ENCODE measurements around the gene HOXC9. TPM values are rescaled to one million over a fixed set of nuclear protein-coding genes. Genes with fewer than 3 reads are reported as not detected.

Gene HOXC9
- total and polyA plus RNA-seq, 2 of the 4 experiments (the other 2 are of a cell fraction) = 0.26 TPM; not detected in 1

DNA sequence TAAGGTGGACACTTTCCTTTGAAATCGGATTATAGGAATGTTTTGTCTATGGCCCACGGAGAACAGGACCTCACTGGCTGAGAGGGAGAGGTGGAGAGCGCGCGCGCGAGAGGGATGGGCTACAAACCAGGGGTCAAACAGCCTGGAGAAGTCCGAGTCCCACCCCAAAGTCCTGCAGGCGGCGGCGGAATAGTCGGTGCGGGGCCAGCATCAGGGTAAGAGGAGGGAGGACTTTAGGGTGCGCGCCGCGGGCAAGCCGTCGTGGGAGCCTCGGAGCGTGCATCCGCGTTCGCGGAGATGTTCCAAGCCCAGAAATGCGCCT, 5.5 kb downstream of the HOXC9 start:
- Histone ChIP-seq H2AK5ac (ENCODE audit: low read depth, low read length) (no peak overlapping the region), H3K9ac (ENCODE audit: low read depth, low read length) (no peak overlapping the region), H3K4me3 (ENCODE audit: insufficient read depth, low read depth, low read length) (no peak overlapping the region), H4K5ac (ENCODE audit: low read depth, low read length) (no peak overlapping the region), H2AFZ (replicated peaks; ENCODE audit: low read length, poor library complexity) (no peak overlapping the region), H3K27me3 (ENCODE audit: control insufficient read depth, insufficient read depth, low read length) (peaks cover 90% of the 10 kb centered on the region), H3K27ac (ENCODE audit: insufficient read depth, low read length) (no peak overlapping the region), H3K56ac (ENCODE audit: extremely low read depth, insufficient read depth, low read length) (no peak overlapping the region), H3K18ac (ENCODE audit: low read depth, low read length) (no peak overlapping the region), H3K9me1 (ENCODE audit: insufficient read depth, low read length) (no peaks in the 10 kb centered on the region), H3K4me1 (ENCODE audit: control insufficient read depth, insufficient read depth, low read length) (no peaks in the 10 kb centered on the region), H3K79me1 (ENCODE audit: low read depth in 1 of 2, low read length in 2 of 2) (no peaks in the 10 kb centered on the region), H2BK15ac (ENCODE audit: low read depth, low read length) (no peak overlapping the region), H4K8ac (ENCODE audit: low read depth in 2 of 2, low read length in 2 of 2) (no peak overlapping the region), H2BK5ac (ENCODE audit: low read depth, low read length, poor library complexity, severe bottlenecking) (no peak overlapping the region), H3K14ac (replicated peaks; ENCODE audit: low read depth, low read length) (no peak overlapping the region), H4K20me1 (ENCODE audit: insufficient read depth, low read length) (no peaks in the 10 kb centered on the region), H3K23ac (ENCODE audit: low read depth, low read length) (no peak overlapping the region), H2BK120ac (ENCODE audit: low read depth, low read length) (no peak overlapping the region), H2BK20ac (ENCODE audit: low read depth, low read length) (no peak overlapping the region), H4K91ac (ENCODE audit: insufficient read depth, low read depth, low read length) (no peak overlapping the region), H3K9me3 (ENCODE audit: control insufficient read depth, insufficient read depth, low read length) (no peaks in the 10 kb centered on the region), H3K4ac (ENCODE audit: low read depth, low read length) (no peak overlapping the region), H2AK9ac (replicated peaks; ENCODE audit: low read depth, low read length, poor library complexity) (no peak overlapping the region), H3K4me2 (ENCODE audit: low read depth, low read length) (no peak overlapping the region), H3K36me3 (ENCODE audit: control insufficient read depth, insufficient read depth, low read length) (no peaks in the 10 kb centered on the region)
- intact Hi-C loops (cut with micrococcal nuclease) (loop anchor here (10.0 kb wide), 1 partner anchor 301 kb away; no protein-coding TSS in a partner anchor), dilution Hi-C loops (cut with HindIII; ENCODE audit: low sequenced_read_pairs, unreplicated experiment) (no loop called here), in situ Hi-C loops (cut with MboI; ENCODE audit: low sequenced_read_pairs) (loop anchor here (5.0 kb wide), 1 partner anchor 187 kb away; no protein-coding TSS in a partner anchor)
- DNase-seq = no peak
- WGBS, 2 experiments (ENCODE audit: extremely low coverage in 2 of 2, insufficient read length in 1 of 2) = 6% methylated on average over 12 of the region's 26 CpGs; no CpG with 5 or more reads in 1 of the 2 experiments
- no peak for ATAC-seq (ENCODE audit: low read depth)
- ChIA-PET CTCF (interaction anchor here (0.7 to 1.9 kb wide), 6 partner anchors 181 to 201 kb away, joined by 3 to 18 read pairs (median 4); no protein-coding TSS in a partner anchor), POLR2A (ENCODE audit: unreplicated experiment) (no interaction called here)
- TF ChIP-seq FOS (IDR thresholded peaks at IDR 0.05; ENCODE audit: low read depth, low read length) = no peak
- TF ChIP-seq CHD1 (IDR thresholded peaks at IDR 0.05; ENCODE audit: low read depth, low read length) = no peak
- no peak for TF ChIP-seq MXI1 (IDR thresholded peaks at IDR 0.05; ENCODE audit: borderline replicate concordance, low read depth, low read length)
- TF ChIP-seq CTCF (conservative IDR thresholded peaks at IDR 0.05; ENCODE audit: low read depth, low read length) = no peak
- TF ChIP-seq RFX5 (IDR thresholded peaks at IDR 0.05; ENCODE audit: low read depth, low read length) = no peak
- TF ChIP-seq SMC3 (IDR thresholded peaks at IDR 0.05; ENCODE audit: low read depth, low read length) = no peak
- no peak for TF ChIP-seq RCOR1 (IDR thresholded peaks at IDR 0.05; ENCODE audit: insufficient replicate concordance, low read length)
- TF ChIP-seq USF2 (IDR thresholded peaks at IDR 0.05; ENCODE audit: low read depth, low read length) = no peak
- no peak for TF ChIP-seq ELK1 (IDR thresholded peaks at IDR 0.05; ENCODE audit: borderline replicate concordance, low read depth, low read length)
- TF ChIP-seq MAFK (IDR thresholded peaks at IDR 0.05; ENCODE audit: low read depth, low read length) = no peak
- TF ChIP-seq RAD21 (IDR thresholded peaks at IDR 0.05; ENCODE audit: low read length) = no peak
- TF ChIP-seq POLR2A (IDR thresholded peaks at IDR 0.05; ENCODE audit: low read depth, low read length) = no peak
- no peak for TF ChIP-seq CEBPB (IDR thresholded peaks at IDR 0.05; ENCODE audit: low read depth, low read length)
- no peak for TF ChIP-seq NFE2L2 (IDR thresholded peaks at IDR 0.05; ENCODE audit: low read depth, low read length)
- TF ChIP-seq MAZ (IDR thresholded peaks at IDR 0.05; ENCODE audit: borderline replicate concordance, low read depth, low read length) = no peak
- no TSS peak for BruUV-seq (replicated peaks)
